Cortex of kidney (tissue), 1 donor: ENCODE measurements around the gene ZNF605.
"Not testable (repeated sequence)": the region's sequence is repeated elsewhere in the genome, so short reads cannot be mapped to it uniquely, and the experiment has no call there.

ENCODE experiments used
- DNase-seq: peaks from one replicate; lab custom pipeline; 2025; lab: John Stamatoyannopoulos, UW

ZNF605 gene

GRCh38 chr12:132948146-132949066 is 7.7 kb downstream of the ZNF605 start:
- no peak for DNase-seq

DNA sequence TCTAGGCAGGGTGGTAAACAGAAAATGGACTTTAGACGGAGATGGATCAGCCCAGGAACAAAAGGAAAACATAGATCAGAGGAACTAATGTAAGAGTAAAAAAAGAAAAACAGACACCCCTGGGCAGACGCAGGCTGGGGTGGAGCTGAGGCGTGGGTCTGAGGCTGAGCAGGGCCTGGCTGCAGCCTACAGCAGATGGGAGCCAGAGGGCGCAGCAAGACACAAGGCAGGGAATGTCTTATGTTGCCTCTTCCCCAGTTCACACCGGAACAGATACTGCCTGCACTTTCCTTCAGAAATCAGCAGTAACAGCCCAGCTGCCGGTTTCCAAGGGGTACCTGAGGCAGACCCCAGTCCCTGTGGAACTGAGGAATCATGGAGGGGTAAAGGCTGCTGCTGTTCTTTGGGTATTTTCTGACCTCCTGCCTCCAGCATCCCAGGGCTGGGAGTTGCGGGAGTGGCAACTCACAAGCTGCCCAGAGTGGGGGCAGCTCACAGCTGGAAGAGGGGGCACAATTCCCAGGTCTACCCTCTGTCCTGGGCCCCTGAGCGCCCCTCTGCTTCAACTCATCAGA is 9.8 kb downstream of the ZNF605 start:
- no peak for DNase-seq

- DNase-seq, result no peak
Observed at GRCh38 chr12:132945806-132946205, 10.3 kb downstream of the ZNF605 start.

DNA sequence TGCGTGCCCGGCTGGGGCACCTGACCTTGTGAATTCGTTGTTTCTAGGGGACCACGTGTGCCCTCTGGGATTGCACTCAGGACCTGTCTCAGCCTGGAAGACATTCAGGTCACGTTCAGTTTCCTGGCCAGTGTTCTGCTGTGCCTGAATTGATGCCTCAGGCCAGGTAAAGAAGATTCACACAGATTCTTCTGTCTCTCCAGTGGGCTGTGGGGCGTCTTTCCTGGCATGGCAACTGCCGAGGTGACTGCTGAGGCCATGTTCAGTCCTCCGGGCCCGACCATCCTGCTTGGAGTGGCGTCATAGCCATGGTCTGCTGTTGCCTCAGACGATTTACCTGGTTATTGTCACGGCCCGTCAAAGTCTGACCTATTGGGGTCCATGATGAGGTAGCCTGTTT is 13.5 kb downstream of the ZNF605 start:
- DNase-seq, result no peak

- DNase-seq, result no peak
Observed at GRCh38 chr12:132941336-132941954, 14.7 kb downstream of the ZNF605 start.

DNA sequence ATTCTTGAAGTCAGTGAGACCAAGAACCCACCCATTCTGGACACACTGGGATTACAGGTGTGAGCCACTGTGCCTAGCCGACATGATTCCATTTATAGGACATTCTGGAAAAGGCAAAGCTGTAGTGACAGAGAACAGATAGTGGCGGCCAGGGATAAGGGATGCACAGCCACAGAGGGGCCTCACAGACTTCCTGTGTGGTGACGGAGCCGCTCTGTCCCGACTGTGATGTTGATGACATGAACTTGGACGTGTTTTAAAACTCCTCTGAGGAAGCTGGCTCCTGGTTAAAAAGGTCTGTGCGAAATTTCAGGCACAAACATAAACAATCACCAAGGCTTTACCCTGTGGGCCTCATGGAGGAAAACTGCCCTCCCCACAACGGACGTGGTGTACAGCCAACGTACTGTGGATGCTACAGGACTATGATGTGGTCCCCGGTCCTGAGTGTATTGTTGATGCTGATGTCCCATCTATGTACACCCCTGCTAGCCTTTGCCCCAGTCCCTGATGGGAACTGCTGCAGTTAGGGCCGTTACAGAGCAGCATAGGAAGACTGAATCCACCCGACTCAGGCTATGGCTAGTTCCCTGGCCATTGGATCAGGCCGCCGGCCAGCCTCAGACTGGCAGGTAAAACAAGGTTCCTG is 15.9 kb downstream of the ZNF605 start:
- DNase-seq, result no peak

DNA sequence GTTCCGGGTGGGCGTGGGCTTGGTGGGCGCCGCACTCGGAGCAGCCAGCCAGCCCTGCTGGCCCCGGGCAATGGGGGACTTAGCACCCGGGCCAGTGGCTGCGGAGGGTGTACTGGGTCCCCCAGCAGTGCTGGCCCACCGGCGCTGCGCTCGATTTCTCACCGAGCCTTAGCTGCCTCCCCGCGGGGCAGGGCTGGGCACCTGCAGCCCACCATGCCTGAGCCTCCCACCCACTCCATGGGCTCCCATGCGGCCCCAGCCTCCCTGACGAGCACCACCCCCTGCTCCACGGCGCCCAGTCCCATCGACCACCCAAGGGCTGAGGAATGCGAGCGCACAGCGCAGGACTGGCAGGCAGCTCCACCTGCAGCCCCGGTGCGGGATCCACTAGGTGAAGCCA is 17.3 kb downstream of the ZNF605 start:
- not testable (repeated sequence) for DNase-seq

GRCh38 chr12:132937476-132937875 is 18.6 kb downstream of the ZNF605 start:
- no peak for DNase-seq

- DNase-seq, result not testable (repeated sequence)
Observed at GRCh38 chr12:132936921-132937320, 19.2 kb downstream of the ZNF605 start.

- no peak for DNase-seq
Observed at GRCh38 chr12:132936163-132936562, 19.9 kb downstream of the ZNF605 start.

DNA sequence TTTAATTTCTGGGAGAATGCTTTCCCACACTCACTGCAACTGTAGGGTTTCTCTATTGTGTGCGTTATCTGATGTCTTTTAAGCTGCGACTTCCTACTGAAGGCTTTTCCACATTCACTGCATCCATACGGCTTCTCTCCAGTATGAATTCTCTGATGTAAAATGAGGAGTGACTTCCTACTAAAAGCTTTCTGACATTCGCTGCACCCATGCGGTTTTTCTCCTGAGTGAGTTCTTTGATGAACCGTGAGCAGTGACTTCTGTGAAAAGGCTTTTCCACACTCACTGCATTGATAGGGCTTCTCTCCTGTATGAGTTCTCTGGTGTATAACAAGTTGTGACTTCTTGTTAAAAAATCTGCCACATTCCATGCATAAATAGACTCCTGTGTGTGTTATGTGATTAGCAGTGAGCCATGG is 29.7 kb downstream of the ZNF605 start:
- no peak for DNase-seq

- no peak for DNase-seq
Observed at GRCh38 chr12:132925597-132926414, 30.3 kb downstream of the ZNF605 start.

DNA sequence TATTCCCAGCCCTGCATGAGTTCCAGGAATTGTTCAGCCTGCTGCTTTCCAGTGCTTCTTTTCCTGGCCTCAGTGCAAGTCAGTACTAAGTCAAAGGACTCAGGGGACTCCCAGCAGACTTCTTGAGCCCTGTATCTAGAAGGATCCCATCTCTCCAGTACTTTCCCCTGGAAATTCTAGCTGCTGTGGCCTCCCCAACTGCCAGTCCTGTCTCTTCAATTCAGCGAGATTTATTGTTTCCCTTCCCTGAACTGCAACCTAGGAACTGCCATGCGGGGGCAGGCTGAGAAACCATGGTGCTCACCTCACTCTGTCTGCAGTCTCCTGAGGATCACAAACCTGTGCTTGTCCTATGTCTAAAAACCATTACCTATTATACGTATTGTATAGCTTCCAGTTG is 31.8 kb downstream of the ZNF605 start:
- no peak for DNase-seq

GRCh38 chr12:132923356-132923909 is 32.7 kb downstream of the ZNF605 start:
- DNase-seq, result no peak

GRCh38 chr12:132922676-132923075 is 33.4 kb downstream of the ZNF605 start:
- DNase-seq, result no peak

DNA sequence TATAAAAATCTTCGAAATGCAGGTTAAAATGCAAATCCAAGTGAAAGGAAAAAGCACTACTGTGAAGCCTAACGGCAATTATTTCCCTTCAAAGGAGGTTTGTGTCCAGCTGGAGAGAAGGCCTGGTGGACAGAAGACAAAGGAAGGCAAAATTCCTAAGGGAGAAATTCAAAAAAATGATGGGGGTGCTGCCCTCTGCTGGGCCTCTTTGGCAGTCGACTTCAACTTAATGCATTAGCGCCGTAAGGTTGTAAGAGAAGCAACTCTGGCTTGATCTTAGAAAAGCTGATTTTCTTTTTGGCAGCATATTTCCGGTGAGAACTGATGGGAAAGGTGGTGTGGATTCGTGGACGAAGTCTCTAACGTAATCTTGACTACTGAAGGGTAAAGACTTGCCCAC is 34.4 kb downstream of the ZNF605 start:
- no peak for DNase-seq

GRCh38 chr12:132918680-132919079 is 37.4 kb downstream of the ZNF605 start:
- DNase-seq, result no peak

- DNase-seq, result no peak
Observed at GRCh38 chr12:132909030-132909368, 47.1 kb downstream of the ZNF605 start.

DNA sequence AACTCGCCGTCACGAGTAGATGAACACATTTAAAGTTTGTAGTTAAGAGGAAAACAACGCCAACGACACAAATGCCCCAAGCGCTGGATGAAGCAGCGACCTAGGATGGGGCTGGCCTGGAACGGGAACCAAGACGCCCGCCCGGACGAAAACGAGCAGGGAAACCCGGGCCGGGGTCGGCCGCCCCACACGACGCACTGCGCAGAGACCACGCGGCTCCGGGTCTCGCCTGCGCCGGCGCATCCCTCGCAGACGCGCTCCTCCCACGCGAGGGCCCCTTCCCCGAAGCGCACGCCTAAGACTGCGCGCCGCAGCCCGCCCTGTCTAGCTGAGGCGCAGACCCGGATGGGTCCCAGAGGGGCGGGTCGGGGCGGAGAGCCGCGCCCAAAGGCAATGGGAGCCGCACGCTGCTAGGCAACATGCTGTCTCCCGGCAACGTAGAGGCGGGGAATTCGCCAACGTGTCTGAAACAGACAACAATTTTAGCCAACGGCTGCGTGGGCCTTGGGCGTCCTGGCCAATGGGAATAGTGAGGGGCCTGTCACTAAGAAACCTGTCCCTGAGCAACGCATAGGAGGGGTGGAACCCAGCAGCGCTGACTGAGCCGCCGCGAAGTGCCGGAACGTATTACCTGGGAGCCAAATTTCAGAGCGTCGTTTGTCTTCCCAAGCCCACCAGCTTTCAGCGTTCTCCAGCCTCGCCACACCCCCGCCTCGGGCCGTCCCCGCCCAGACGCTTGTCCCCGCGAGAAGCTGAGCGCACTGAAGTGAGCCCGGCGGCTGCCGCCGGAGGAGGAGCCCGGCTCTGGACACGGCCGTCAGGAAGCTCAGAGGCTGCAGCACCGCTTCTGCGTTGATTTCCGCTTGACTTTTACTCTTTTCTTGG is 47.7 kb downstream of the ZNF605 start:
- no peak for DNase-seq

GRCh38 chr12:132907789-132908144 is 48.3 kb downstream of the ZNF605 start:
- DNase-seq, result not testable (repeated sequence)
